ENCODE measurements around the gene BMAL1.

GRCh38 chr11:13233173-13233745 lies 44.3 kb upstream of the BMAL1 start:
- no peak for TF ChIP-seq EZH2 (IDR thresholded peaks at IDR 0.05)
- TF ChIP-seq POLR2AphosphoS5 (IDR thresholded peaks at IDR 0.05; ENCODE audit: borderline replicate concordance, low read depth, low read length), result no peak
- no peak for TF ChIP-seq FOXP2 (optimal IDR thresholded peaks at IDR 0.05; ENCODE audit: control extremely low read depth, extremely low read length, insufficient read depth)
